Measurements from ENCODE around the gene ZNF423.
"Not testable (repeated sequence)": the region's sequence is repeated elsewhere in the genome, so short reads cannot be mapped to it uniquely, and the experiment has no call there.

The ZNF423 gene

DNA sequence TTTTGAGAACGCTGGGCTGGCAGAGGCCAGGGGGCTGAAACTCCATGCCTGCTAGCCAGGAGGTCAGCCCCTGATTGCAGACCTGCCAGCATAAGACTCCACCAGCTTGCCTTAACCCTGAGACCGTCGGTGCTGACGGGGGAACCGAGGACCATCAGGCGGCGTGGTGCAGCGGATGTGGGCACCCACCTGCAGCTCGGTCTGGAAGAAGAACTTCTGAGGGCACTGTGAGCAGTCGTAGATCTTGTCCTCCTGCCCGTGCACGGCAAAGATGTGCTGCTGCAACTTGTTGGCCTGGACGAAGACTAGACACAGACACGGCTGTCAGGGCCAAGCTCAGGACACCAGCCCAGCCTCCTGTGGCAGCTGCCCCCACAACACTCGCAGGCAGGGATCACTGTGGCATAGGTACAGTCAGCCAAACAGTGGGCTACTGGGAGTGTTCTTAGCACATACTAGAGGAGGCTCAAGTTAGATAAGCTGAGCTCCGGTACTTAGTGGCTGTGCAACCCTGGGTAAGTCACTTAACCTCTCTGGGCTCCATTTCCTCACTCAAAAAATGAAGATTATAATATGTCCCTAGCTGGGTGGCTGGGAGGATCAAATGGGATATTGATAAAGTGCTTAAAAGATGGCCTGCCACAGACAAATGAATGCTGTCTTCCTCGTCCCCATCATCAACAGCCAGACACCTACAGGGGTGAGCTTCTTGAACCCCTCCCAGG, 332.3 kb downstream of the ZNF423 start:
- DNase-seq, result no peak

DNA sequence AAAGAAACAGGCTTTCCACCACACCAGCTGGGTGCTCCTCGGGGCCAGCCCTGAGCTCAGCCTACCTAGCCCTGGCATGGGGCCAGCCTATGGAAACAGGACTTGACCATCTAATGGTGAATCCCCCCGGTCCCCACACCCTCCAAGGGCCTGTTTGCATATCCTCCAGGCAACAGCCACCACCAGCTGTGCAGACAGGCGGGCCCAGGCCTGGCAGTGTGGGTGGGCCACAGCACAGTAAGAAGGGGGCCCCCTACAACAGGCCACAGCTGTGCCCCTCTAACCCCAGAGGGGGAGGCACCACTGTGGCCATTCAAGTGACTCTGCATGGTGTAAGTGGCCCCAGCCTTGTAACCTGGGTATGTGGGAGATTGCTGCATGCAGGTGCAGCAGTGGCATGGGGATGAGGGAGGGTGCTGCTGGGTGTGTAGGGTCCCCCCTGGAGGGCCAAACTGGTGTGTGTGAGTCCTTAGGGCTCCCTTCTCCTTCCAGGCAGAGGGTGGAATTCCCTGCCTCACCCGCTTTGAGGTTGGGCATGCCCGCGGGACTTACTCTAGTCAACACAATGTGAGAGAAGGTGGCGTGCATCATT, 334.1 kb downstream of the ZNF423 start:
- DNase-seq, result no peak

DNA sequence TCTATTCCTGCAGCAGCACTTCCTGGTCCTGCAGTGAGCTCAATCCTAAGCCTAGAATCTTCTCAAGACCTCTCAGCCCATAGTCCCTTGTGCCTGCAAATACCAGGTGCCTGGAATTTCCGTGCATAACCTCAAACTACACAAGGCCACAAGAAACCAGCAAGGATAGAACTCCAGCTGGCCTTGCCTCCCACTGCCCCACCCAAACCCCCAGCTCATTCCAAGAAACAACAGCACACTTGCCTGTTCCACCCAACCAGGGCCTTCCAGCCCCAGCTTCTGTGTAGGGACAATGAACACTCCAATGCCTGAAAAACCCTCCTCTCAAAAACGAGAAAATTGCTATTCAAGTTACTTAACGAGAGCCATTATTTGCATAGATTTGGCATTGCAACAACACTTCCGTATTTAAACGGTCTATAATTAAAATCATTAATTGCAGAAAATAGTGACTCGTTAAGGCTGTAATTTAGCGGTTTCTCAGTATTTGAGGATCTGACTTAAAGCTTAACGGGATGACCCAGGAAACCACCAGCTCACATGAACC, 335.3 kb downstream of the ZNF423 start:
- DNase-seq, result no peak

DNA sequence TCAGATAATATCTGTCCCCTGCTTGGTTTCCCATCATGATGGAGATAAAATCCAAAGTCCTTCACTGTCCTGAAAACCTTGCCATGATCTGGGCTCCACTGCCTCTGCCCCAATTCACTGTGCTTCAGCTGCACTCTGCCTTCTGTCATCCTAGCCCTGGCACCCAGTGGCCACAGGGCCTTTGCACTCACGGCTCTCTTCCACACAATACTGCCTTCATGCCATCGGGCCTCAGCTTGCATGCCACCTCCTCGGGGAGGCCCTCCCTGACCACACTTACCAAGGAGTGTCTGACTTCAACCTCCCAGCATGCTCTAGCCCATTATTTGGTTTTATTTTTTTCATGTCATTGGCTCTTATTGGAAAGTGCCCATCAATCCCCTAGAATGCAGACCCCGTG, 336.2 kb downstream of the ZNF423 start:
- no peak for DNase-seq

DNA sequence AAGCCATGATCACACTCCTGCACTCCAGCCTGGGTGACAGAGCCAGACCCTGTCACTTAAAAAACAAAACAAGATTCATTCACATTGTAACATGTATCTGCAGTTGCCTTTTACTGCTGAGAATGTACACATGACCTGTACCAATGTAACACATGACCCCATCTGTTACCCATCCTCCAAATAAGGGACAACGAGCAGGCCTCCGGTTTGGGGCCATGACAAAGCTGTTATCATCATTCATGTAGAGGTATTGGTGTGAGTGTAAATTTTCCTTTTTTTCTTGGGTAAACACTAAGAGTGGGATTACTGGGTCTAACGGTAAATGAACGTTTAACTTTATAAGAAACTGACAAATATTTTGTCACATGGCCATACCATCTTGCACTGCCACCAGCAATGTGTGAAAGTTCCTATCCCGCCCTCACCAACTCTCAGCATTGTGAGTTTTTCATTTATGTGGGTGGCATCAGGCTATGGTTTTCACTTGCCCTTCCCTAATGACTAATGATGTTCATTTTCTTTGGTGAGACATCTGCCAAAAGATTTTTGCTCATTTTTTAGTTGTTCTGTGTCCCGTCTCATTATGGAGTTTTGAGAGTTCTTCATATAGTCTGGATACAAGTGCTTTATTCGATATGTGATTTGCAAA, 336.8 kb downstream of the ZNF423 start:
- no peak for DNase-seq

DNA sequence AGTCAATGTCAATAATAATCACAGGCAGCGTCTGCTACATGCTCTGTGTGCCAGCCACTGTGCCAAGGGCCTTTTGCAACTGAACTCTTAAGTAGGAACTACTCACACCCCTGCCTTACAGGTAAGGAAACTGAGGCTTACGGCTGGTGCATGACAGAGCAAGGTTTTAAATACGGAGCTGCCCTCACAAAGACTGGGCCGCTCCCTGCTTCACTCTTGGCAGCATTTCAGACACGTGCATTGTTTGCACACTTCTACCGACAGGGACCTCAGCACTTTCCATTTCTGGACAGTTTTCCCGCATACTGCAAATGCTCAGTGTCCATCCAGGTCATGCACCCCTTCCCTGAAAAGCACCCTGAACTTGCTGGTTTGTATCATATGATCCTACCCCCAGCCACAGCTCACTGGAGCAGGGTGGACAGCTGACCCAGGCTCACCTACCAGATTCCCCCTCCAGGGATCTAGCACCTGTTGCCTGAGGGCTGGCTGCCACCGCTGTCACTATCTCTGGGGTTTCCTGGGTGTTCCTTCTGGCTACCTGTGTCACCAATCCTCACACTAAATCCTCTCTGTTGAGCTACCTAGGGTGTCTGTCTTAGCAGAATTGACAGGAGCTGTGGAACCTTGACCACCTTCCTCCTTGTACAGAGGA, 339.4 kb downstream of the ZNF423 start:
- DNase-seq, result no peak

DNA sequence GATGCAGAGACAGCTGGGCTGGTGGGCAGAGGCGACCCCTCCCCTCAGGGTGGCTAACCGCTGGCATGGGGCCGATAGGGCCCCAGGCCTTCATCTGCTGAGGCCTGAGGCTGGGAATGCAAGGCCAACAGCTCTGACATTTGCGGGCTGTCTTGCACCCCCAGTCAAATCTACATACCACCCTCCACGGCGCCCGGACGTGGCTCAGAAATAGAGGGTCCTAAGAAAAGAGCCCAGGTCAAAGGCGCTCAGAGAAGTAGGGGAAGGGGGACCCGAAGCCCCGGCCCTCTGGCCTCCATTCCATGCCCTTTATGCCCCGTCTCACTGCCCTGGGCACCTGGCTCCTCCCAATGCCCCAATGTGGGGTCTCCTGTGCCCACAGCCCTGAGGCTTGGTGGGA, 340.1 kb downstream of the ZNF423 start:
- DNase-seq, result no peak

DNA sequence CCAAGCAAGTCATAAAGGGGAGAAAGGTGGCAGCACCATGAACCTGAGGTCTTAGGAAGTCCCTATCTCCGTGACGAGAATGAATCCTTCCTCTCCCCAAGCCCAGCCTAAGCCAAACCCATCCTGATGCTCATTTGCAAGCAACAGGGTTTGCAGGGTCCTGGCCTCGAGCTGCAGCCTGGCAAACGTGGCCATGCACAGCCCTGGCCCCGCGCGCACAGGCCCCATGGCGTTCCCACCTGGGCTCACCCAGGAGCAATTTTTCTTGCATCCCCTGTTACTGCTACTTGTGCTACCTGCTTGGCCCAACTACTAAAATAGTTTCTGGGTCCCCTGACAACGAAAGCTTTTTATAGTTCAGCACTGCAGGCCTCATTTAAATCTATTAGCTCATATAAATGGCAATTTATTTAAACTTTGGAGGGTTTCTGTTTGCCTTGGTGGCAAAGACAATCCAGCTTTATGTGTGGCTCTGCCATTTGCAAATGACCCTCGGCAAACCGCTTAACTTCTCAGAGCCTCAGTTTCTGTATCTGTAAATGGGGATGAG, 340.8 kb downstream of the ZNF423 start:
- no peak for DNase-seq

DNA sequence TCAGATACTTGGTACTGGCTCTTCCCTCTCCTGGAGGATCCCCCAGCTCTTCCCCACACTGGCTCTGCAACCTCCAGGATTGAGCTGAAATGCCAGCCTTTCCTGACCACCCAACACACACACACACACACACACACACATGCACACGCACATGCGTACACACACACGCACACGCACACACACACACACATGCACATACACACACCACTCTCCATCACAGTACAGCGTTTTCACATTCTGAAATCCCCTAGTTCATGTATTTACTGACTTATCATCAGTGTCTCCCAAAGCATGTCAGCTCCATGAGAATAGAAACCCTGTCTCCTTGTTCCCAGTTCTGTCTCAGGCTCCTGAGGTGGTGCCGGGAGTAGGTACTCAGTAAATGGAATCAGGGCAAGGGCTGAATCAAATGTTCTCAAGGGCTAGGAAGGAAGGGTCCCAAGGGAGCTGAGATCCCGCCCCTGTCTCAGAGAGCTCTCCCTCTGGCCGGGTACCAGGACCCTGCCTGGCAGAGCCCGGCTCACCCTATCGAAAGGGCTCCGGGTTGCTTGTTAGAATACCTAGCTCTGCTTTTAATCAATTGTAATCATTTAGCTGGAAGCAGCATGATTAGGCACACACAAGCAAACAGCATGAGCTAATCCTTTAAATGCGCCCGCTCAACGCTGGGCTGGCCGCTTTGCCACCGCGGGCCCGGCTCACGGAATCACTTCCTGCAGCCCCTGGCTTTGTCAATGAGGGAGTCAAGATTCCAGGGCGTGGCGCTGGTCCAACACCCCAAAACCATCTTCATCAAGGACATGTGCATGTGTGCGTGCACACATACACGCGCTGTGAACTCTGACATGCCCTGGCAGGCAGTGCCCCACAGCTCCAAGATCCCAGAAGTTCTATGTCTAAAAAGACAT, 341.6 kb downstream of the ZNF423 start:
- no peak for DNase-seq

DNA sequence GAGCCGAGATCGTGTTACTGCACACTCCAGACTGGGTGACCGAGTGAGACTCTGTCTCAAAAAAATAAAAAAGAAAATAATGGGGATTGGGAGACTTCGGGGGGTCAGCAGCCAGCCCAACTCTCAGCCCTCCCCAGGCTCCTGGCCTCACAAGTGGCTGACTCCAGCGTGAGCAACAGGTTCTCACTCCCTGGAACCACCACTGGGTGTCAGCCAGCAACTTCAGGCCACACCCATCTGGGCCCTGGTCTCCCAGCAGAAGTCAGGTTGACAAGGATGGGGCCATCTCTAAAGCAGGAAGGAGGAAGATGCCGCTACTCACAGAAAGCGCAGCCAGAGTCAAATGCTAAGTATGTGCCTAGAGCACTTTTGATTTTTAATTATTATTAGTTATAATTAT, 342.9 kb downstream of the ZNF423 start:
- DNase-seq, result no peak

DNA sequence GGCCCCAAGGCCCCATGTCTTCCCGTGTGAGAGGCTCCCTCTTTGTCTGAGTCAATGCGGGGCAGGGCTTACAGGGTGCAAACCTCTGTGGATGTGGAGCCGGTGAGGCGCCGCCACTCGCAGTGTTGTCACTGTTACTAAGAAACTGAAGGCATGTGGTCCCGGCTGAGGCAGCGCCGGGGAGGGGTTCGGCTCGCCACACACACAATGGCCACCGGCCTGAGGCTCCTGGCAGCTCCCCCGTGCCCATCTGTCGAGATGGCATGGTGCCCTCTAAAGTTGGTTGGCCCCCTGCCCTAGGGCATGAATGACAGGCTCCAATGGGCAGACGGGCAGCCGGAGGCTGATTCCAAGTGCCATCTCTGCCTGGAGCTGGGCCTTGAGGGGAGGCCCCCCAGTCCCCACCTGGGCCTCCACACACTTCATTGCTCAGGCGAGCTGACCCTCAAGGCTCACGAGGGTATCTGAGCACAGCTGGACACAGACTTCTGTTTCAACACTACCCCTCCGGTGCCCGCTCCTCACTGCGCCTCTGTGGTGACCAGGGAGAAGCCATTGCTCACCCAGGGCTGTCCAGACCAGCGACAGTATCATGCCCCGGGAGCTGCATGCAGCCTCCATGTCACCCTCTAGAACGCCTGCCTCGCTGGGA, 345.1 kb downstream of the ZNF423 start:
- no peak for DNase-seq

DNA sequence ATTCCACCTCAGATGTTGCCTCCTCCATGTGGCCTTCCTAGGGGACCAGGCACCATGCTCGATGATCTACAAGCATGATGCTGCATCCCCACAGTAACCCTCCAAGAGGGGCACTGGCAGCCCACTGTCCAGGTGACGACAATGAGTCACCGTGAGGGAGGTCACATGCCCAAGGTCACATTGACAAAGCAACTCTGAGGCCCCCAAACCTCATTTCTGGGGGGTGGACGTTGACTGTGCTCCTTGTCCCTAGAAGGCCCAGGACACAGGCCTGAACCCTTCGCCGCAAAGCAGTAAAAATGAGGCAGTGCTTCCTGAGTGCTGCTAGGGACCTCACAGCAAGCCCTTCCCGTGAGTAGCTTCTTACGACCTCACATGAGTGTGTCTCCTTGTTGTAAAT, 345.8 kb downstream of the ZNF423 start:
- DNase-seq, result no peak

DNA sequence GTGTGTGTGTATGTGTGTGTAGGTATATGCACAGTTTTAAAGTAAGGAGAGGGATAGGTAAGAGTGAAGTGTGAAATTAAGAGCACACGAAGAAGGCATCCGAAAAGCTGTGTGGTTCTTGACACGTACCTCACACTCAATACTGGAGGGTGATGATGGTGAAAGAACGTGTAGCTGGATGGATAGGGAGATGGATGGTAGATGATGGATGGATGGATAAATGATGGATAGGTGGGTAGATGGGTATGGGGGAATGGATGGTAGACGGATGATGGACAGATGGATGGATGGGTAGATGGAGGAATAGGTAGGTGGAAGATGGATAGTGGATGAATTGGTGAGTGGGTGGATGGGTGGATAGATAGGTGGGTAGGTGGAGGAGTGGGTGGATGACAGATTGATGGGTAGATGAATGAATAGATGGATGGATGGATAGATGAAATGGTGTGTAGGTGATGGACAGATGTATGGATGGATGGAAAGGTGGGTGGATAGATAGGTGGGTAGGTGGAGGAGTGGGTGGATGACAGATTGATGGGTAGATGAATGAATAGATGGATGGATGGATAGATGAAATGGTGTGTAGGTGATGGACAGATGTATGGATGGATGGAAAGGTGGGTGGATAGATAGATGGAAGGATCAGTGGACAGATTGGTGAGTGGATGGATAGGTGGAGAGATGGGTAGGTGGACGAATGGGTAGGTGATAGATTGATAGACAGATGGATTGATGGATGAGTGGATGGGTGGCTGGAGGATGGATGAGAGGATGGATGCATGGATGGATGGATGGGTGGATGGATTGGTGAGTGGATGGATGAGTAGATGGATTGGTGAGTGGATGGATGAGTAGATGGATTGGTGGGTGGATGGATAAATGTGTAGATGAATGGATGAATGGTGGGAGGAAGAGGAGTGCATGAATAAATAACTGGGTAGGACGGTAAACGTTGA, 349.6 kb downstream of the ZNF423 start:
- not testable (repeated sequence) for DNase-seq

DNA sequence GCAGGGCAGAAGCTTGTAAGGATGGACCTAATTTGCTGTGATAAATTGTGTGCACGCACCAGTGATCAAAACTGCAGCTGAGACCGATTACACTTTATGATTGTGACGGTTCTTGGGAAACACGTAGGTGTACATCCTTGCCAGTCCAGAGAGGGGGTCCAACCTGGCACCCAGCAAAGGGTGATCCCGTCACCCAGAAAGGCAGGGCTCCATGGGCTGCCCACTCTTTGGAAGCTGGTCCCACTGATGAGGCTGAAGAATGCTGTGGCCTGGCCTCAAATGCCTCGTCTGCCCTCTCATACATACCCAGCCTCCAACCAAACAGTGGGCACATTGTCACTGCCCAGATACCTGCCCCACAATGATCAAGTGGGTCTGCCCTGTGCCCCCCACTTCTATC, 350.4 kb downstream of the ZNF423 start:
- no peak for DNase-seq

DNA sequence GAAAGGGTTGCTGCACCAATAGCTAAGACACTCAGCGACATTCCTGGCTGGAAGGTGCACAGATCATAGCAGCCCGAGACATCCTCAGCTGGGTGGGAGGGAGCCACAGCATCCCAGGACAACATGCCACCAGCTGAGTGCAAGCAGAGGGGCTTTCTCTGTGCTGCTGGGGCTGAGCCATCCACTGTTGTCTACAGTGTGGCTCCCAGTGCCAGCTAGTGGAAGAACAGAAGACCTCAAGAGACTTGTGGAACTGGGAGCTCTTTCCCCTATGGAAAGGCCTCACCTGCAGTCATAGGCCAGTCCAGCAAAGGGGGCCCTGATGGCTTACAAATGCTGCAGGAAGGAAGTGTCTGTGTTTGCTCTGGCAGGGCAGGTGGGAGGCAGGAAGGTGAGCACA, 351.3 kb downstream of the ZNF423 start:
- no peak for DNase-seq

DNA sequence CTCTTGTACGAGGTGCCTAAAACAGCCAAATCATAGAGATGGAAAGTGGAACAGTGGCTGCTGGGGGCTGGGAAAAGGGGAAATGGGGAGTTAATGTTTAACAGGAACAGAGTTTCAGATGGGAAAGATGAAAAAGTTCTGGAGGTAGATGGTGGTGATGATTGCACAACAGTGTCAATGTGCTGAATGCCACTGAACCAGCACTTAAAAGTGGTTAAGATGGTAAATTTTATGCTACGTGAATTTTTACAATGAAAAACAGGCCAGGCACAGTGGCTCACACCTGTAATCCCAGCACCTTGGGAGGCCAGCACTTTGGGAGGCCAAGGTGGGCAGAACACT, 351.9 kb downstream of the ZNF423 start:
- no peak for DNase-seq

DNA sequence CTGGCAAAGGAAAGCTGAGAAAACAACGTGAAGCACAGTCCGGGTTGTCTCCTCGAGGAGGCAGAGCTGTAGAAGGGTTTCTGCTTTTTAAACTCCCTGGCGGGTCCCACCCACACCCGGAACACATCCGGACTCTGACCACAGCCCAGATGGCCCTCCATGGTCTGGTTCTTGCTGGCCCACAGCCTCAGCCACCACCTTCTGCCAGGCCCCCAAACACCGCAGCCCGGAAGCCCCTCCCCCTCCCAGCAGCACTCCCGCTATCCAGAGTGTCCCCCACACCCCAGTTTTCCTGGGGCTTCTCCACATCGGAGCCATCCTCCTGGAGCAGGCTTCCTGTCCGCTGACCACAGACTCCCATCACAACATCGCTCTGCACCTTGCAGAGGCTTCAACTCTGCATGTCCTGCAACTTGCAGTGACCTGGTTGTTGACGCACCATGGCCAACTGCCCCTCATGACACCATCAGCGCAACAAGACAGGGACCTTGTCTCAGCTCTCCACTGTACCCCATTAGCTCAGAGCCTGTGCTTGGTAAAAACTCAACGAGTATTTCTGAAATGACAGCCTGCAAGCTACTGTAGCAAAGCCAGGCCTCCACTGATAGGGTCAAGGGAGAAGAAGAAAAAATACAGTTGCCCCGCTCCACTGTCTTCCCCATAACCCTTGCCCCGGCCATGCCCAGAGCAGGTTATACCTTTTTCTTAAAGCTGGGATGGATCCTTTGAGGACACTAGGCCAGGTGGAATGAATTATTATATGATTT, 352.5 kb downstream of the ZNF423 start:
- no peak for DNase-seq

DNA sequence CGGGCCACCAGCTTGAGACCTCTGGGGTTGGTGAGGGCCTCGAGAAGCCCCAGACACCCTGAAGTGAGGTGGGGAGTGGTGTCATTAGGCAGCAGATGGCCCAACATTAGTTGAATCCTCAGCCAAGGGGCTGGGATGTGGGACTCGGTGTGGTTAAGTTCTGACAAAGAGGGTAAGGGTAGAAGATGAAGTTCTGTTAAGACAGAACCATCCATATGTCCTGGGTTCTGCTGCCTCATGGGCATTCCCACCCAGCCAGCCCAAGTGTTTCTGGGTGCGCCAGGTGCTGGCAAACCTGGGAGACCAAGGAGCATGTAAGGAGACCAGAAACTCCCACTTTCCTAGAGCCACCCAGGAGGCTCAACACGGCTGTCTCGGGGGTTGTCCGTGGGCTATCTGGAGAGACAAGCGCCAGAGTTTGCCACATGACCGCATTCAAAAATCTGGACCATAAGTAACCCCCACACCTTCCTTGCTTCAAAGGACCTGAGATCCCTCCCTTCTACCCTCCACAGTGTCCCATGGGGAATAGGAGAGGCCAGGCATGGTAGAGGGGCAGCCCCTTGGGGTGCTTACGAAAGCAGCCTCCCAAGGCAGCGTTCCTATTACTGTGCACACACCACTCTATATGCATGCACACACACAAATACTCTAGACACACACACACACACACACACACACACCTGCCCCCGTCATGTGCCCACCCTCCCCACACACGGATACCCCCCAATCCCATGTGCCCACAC, 353.6 kb downstream of the ZNF423 start:
- DNase-seq, result no peak
